HG03045 (cell line): ENCODE results near the gene OR8J3.
"Not testable (repeated sequence)": the region's sequence is repeated elsewhere in the genome, so short reads cannot be mapped to it uniquely, and the experiment has no call there.

Experiments
- ATAC-seq: cut with Tn5 transposase; IDR thresholded peaks from one replicate; pipeline ENCODE4 v1.9.1; 2021; ENCODE audit warnings: mild to moderate bottlenecking, moderate library complexity; ENCODE audit not compliant: unreplicated experiment

Gene OR8J3, protein sequence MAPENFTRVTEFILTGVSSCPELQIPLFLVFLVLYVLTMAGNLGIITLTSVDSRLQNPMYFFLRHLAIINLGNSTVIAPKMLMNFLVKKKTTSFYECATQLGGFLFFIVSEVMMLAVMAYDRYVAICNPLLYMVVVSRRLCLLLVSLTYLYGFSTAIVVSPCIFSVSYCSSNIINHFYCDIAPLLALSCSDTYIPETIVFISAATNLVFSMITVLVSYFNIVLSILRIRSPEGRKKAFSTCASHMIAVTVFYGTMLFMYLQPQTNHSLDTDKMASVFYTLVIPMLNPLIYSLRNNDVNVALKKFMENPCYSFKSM

DNA sequence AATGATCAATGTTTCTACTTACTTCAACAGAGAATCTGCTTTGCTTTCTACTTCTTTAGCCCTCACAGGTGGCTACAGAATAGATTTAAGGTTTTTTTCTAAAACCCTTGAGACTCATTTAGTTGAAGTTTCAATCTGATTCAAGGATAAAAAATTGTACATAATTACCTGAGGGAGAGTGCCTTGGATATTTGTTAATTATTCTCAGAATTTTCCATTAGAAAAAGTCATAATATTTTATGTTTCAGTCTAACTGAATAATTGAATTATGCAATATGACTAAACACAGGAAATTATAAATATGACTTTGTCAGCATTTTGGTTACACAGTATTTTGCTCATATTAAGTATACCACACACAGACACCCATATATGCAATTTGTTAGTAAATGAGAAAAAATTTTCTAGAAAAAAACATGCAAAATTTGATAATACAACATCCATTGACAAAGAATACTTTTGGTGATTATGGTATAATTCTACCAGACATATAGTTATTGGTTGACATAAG is at the start of gene OR8J3:
Gene OR8J3 (minus strand): TSS at position 51 of the 511 bp plus-strand sequence. CDS start 2,483 bp downstream, outside the sequence.
- ATAC-seq, result no peak

DNA sequence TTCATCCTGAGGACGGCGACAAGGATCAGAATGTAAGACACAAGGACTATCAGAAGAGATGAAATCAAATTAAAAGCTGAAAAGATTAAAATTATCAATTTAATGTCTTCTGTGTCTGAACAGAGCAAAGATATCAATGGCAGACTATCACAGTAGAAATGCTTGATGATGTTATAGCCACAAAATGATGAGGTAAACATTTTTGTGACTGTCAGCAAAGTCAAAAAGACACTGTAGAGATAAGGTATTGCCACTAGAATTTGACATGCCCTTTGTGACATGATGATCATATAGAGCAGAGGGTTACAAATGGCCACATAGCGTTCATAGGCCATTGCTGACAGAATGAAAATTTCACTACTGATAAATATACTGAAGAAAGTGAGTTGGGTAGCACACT is 48.6 kb upstream of the OR8J3 start:
- no peak for ATAC-seq

DNA sequence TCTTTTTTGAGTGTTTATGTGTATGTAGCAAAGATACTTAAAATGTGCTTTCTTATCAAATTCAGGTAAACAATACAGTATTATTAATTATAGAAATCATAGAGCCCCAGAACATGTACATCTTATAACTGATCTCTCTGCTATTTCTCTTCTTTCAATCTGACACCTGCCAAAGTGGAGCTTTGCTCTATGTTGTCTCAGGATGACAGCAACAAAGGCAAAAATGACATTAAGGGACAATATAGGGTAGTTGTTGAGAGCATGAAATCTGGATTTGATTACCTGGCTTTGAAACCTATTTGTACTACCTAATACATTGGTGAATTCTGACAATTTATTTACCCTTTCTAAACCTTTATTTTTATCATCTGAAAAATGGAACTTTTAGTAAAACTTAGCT is 43.5 kb upstream of the OR8J3 start:
- ATAC-seq, result no peak

DNA sequence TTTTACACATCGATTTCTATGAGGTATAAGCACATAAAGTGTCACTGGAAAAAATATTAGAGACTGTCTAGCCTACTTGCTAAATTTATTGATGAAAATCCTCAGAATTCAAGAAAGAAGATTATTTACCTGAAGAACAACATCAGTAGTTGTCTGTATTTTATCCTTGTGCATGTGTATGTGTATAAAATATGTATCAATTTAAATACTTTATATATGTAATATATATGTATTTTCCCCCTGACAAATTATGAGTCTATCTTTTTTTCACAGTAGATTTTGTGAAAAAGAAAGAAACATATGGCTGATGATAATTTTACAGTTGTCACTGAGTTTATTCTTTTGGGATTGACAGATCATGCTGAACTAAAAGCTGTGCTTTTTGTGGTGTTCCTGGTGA is 36.3 kb upstream of the OR8J3 start, which contains the start of gene OR5J2:
Gene OR5J2 (plus strand): TSS at position 301 of the 400 bp plus-strand sequence. CDS start 0 bp downstream, at position 301.
- no peak for ATAC-seq

DNA sequence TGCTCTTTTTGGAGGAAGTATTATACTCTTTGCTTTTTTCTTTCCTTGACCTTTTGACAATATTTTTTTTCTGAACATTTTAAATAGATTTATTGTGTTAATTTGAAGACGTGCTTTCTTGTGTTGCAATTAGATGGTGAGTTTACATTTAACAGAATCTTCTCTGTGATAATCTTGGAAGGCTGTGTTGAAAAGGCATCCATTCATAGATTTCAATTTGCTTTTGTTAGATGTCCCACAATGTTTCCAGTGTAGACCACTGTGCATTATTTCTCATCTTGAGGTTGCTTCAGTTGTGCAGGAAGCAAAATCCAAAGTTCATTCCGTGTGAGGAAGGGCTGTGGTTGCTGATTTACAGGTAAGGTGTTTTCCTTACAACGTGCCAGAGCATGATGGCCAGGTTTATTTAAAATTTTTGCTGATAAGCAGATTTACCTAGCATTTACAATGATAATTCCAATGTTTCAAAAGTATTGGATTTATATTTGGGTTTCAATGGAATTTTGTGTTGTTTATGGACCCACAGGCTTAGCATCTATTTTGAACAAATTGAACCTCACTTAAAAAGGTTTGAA is 32.3 kb upstream of the OR8J3 start:
- no peak for ATAC-seq

DNA sequence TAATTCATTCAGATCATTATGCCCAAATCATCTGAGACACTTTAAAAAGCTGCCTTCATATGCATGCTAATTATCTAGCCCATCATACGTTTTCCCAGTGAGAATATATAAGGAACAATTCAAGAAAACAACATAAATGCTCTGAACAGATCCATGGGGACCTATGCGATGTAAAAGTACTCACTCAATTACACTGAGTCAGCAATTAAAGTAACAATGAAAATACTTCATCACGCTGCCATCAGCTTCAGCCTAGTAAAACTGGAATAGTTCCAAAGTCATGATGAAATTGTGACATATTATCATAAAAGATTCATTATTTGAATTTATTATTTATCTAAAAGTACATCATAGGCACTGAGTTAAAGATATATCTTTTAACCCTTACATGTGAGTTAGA is 23.8 kb upstream of the OR8J3 start:
- ATAC-seq, result no peak

DNA sequence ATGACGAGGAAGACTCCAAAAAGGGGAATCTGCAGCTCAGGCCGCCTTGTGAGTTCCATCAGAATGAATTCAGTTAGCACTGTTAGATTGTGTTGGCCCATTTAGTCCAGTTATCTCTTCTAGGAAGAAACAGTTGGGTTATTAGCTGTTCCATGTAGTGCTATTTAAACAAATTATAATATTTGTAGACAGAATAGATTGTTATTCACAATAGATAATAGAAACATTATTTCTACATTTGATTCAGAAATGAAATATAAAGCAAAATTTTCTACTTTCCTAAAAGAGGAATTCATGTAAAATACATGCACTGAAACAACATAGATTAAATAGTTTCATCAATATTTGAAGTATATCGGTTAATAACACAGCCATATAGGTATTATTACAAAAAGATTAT is 20.2 kb upstream of the OR8J3 start, which contains the start of gene OR8K5:
Gene OR8K5 (minus strand): TSS at position 101 of the 400 bp plus-strand sequence. CDS start 0 bp downstream, at position 101.
- no peak for ATAC-seq

DNA sequence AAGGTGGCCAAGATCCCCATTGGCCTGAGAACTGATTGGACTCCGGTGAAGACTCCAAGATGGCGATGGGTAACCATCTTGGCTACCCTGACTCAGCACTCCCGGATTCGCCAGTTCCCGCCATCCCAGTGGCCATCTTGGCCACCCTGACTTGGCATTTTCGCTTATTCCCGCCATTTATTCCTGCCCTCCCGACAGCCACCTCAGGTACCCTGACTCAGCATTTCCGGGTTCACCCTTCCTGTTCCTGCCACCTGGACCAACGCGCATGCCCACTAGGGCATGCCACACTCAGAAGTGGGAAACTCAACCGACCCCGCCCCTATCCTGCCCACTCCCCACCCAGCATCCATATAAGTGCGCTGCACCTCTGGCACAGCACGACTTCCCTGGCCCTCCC is 12.3 kb upstream of the OR8J3 start:
- no peak for ATAC-seq

DNA sequence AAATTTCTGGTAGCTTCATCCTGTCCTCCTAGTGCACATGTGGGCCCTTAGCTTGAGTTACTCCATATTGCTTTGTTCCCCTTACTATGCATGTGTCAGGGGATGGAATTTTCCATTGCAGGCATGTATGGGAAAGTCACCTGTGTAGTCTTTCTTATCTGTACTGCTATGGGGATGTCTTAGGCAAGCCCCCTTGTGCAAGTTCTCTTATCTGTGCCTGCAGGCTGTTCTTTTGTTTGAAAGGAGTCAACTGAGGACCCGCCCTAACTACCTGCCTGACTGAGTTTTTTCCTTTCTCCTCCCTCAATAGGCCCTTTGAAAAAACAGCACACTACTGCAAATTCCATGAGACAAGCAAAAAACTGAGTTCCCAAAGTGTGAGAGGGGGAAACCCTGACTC is 11.4 kb upstream of the OR8J3 start:
- ATAC-seq, result no peak

DNA sequence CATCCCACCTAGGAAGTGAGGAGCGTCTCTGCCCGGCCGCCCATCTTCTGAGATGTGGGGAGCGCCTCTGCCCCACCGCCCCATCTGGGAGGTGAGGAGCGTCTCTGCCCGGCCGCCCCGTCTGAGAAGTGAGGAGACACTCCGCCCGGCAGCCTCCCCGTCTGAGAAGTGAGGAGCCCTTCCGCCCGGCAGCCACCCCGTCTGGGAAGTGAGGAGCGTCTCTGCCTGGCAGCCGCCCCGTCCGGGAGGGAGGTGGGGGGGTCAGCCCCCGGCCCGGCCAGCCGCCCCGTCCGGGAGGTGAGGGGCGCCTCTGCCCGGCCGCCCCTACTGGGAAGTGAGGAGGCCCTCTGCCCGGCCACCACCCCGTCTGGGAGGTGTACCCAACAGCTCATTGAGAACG is 3.7 kb upstream of the OR8J3 start:
- not testable (repeated sequence) for ATAC-seq

DNA sequence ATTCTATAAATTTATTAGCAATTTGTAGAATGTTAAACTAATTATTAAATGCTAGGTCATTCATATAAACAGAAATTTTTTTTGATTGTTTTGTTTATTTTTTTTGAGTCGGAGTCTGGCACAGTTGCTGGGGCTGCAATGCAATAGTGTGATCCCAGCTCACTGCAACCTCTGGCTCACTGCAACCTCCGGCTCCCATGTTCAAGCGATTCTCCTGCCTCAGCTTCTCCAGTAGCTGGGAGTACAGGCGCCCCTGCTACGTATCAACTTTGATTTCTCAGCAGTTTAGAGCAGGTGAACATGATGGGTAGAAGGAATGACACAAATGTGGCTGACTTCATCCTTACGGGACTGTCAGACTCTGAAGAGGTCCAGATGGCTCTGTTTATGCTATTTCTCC is 17.9 kb downstream of the OR8J3 start, which contains the start of gene OR8H3:
Gene OR8H3 (plus strand): TSS at position 301 of the 400 bp plus-strand sequence. CDS start 0 bp downstream, at position 301.
- ATAC-seq, result no peak

DNA sequence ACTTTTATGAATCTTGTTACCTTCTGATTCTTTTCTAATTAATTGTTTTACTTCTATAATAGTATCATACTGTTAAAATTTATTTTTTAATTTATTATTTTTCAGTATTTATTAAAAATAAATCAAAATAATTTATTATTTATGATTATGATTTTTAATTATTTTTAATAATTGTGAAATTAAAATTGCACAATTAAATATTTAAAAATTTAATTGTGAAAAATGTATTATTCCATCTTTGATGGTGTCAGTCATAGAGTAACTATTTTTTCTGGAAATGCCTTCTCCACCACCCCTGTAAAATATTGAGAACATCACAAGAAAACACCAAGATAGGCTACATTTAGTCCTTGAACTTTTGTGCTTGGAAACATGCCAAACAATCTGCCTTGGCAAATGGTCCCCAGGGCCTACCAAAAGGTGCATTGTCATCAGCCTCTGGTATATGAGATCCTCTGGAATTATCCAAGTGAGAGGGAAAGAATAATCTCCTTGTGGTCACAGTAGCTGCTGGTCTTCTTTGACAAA is 36.7 kb downstream of the OR8J3 start, which contains the start of gene OR8H2:
Gene OR8H2 (plus strand): TSS at position 478 of the 528 bp plus-strand sequence. CDS start 1,356 bp downstream, outside the sequence.
- no peak for ATAC-seq

DNA sequence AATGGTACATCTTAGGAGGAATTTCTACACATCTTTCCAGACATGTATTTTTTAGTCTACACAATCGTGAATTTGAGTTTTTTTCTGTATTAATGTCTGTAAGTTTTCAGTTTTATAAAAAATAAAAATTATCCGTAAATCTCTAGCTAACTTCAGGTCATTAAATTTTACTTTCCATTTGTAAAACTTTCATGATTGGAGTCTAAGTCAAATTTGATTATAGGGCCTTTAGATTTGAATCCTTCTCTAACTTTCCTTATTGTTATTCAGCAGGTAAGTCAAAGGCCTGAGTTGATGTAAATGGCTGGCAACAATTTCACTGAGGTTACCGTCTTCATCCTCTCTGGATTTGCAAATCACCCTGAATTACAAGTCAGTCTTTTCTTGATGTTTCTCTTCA is 47.0 kb downstream of the OR8J3 start, which contains the start of gene OR8I2:
Gene OR8I2 (plus strand): TSS at position 301 of the 400 bp plus-strand sequence. CDS start 0 bp downstream, at position 301.
- no peak for ATAC-seq

DNA sequence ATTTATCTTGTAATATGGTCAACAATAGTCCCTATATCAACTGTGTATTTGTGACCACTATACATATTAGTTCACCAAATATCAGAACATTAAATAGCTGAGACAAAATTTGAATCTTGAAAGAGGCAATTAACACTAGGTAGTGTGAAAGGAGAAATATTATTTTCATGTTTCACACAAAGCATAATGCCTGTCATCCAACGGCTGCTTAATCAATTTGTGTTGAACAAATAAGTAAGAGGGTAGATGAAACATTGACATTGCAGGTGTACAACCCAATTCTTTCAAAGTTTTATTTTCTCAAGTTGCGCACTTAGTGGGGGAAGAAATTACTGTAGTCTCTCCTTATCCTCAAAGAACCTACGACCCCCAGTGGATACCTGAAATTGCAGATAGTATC is 50.3 kb downstream of the OR8J3 start:
- no peak for ATAC-seq
